Loucy (cell line): ENCODE data around the gene WHRN.

Experiments
- CTCF ChIP-seq: fragments of 200-600 bp; sonication (generic); conservative IDR thresholded peaks from 2 replicates; pipeline ENCODE4 v1.5.1; 2014; ENCODE audit warnings: mild to moderate bottlenecking, antibody characterized with exemption, low read length
- EZH2phosphoT487 ChIP-seq: fragments of 200-600 bp; IDR thresholded peaks from 2 replicates; pipeline ENCODE4 v1.6.1; 2018; ENCODE audit warnings: antibody characterized with exemption, mild to moderate bottlenecking, moderate library complexity, borderline replicate concordance

GRCh38 chr9:114549697-114550330 is 44.5 kb upstream of the WHRN start:
- TF ChIP-seq CTCF (no peak), EZH2phosphoT487 (no peak)
